Panc1 (cell line): Measurements from ENCODE around the gene KLF12. TPM values are rescaled to one million over a fixed set of nuclear protein-coding genes. Genes with fewer than 3 reads are reported as not detected.

ENCODE experiments used
- ATAC-seq: fragments of 200-7000 bp; cut with Tn5 transposase; 2 replicates; pipeline ENCODE4 v1.9.1; 2020; ENCODE audit warnings: mild to moderate bottlenecking, moderate library complexity
- BruUV-seq: library from RNA; stranded (reverse); fragments of 400-500 nt; replicated peaks from 2 replicates; lab custom pipeline; 2021; lab: Mats Ljungman, UMichigan
- CTCF ChIA-PET: fragments of 300-600 bp; sonication (Branson Sonifier 250); formaldehyde crosslinking; loops from one replicate; lab custom pipeline; 2022; ENCODE audit warnings: antibody characterized with exemption; lab: Charles Lee
- POLR2A ChIA-PET: fragments of 300-600 bp; sonication (Branson Sonifier 250); formaldehyde crosslinking; loops from one replicate; lab custom pipeline; 2022; ENCODE audit warnings: antibody characterized with exemption; lab: Charles Lee
- DNase-seq: peaks from one replicate; pipeline ENCODE4 v3.0.0-alpha.2; 2010; ENCODE audit warnings: low read depth, low spot score
- H3K27ac ChIP-seq: 2 replicates; pipeline ENCODE4 v1.5.1; 2011; ENCODE audit warnings: mild to moderate bottlenecking, low read length, inconsistent platforms
- H3K27me3 ChIP-seq: fragments of 200-500 bp; sonication (Bioruptor generic); 2 replicates; pipeline ENCODE4 v1.6.0; 2014; ENCODE audit warnings: low read length, inconsistent platforms; ENCODE audit not compliant: control insufficient read depth, insufficient read depth
- H3K36me3 ChIP-seq: fragments of 200-500 bp; sonication (Bioruptor generic); 2 replicates; pipeline ENCODE4 v1.5.1; 2014; ENCODE audit warnings: inconsistent platforms, mild to moderate bottlenecking, low read length, moderate library complexity; ENCODE audit not compliant: control insufficient read depth, insufficient read depth
- H3K4me1 ChIP-seq: 2 replicates; pipeline ENCODE4 v1.5.1; 2011; ENCODE audit warnings: inconsistent platforms, mild to moderate bottlenecking, low read length, moderate library complexity; ENCODE audit not compliant: control insufficient read depth, insufficient read depth
- H3K4me3 ChIP-seq, 2 experiments: 2 replicates each; pipeline ENCODE4 v1.5.1; 2011 to 2012; ENCODE audit warnings: low read depth in 2 of 2, low read length in 2 of 2, mild to moderate bottlenecking in 2 of 2, inconsistent platforms in 1 of 2, moderate library complexity in 1 of 2
- H3K9me3 ChIP-seq: fragments of 200-500 bp; sonication (Bioruptor generic); 2 replicates; pipeline ENCODE4 v1.5.1; 2014; ENCODE audit warnings: low read depth, mild to moderate bottlenecking, inconsistent platforms, low read length, moderate library complexity; ENCODE audit not compliant: control insufficient read depth, insufficient read depth
- CTCF ChIP-seq: fragments of 450-650 bp; IDR thresholded peaks from 2 replicates; pipeline ENCODE4 v1.5.1; 2017; ENCODE audit warnings: mild to moderate bottlenecking
- POLR2AphosphoS5 ChIP-seq: IDR thresholded peaks from 2 replicates; pipeline ENCODE4 v1.6.1; 2012; ENCODE audit warnings: mild to moderate bottlenecking, low read depth, low read length, moderate library complexity
- REST ChIP-seq, 2 experiments: IDR thresholded peaks; 2 replicates each; pipeline ENCODE4 v1.6.1; 2011 to 2012; ENCODE audit warnings: low read depth in 2 of 2, control low read depth in 1 of 2, low read length in 1 of 2, mild to moderate bottlenecking in 1 of 2, moderate library complexity in 1 of 2; ENCODE audit not compliant: insufficient read depth in 1 of 2
- SIN3A ChIP-seq: IDR thresholded peaks from 2 replicates; pipeline ENCODE4 v1.6.1; 2012; ENCODE audit warnings: low read depth, mild to moderate bottlenecking, low read length, moderate library complexity, borderline replicate concordance; ENCODE audit not compliant: insufficient read depth
- TCF7L2 ChIP-seq: IDR thresholded peaks from 2 replicates; pipeline ENCODE4 v1.6.1; 2011; ENCODE audit warnings: mild to moderate bottlenecking, low read depth, low read length, inconsistent platforms
- in situ Hi-C: cut with HindIII; loops from 2 replicates; pipeline ENCODE4 v1.10.0; 2016; ENCODE audit warnings: low sequenced_read_pairs, low pct_unique_long_range_greater_than_20kb
- intact Hi-C: fragments of 100-400 bp; cut with micrococcal nuclease; formaldehyde crosslinking; loops from one replicate; pipeline ENCODE4 v1.10.0; 2022; ENCODE audit not compliant: unreplicated experiment
- total RNA-seq: library from RNA; stranded (reverse); gene quantifications from one replicate; pipeline ENCODE4 v1.2.1, GENCODE V29; 2021; ENCODE audit not compliant: unreplicated experiment

The KLF12 gene
- total RNA-seq, 1 experiment from 2014 or later = 4.2 TPM

GRCh38 chr13:74154981-74155380 lies 20.8 kb upstream of the KLF12 start:
- Histone ChIP-seq H3K4me1 (no peaks in the 10 kb centered on the region), H3K36me3 (no peaks in the 10 kb centered on the region), H3K27me3 (no peaks in the 10 kb centered on the region), H3K27ac (no peak overlapping the region), H3K9me3 (no peaks in the 10 kb centered on the region), H3K4me3 (no peak overlapping the region)
- ATAC-seq = no peak
- POLR2A ChIA-PET = no interaction called here
- DNase-seq = no peak
- no TSS peak for BruUV-seq
- CTCF ChIA-PET = no interaction called here
- TF ChIP-seq POLR2AphosphoS5 (no peak), TCF7L2 (no peak), REST (IDR thresholded peaks at IDR 0.05; ENCODE audit: insufficient read depth in 1 of 2, low read depth in 2 of 2, low read length in 1 of 2) (no peak), SIN3A (no peak), CTCF (no peak)
- in situ Hi-C loops = no loop called here
- intact Hi-C loops = no loop called here

- Histone ChIP-seq H3K27me3 (no peaks in the 10 kb centered on the region), H3K4me1 (no peaks in the 10 kb centered on the region), H3K4me3 (no peak overlapping the region), H3K9me3 (no peaks in the 10 kb centered on the region), H3K27ac (no peak overlapping the region), H3K36me3 (no peaks in the 10 kb centered on the region)
- no peak for TF ChIP-seq TCF7L2
- no TSS peak for BruUV-seq
- POLR2A ChIA-PET = no interaction called here
- intact Hi-C loops = no loop called here
- ATAC-seq (no peak), DNase-seq (no peak)
- CTCF ChIA-PET = no interaction called here
- in situ Hi-C loops = no loop called here
Observed at GRCh38 chr13:74153316-74153715, 19.1 kb upstream of the KLF12 start.

GRCh38 chr13:74151859-74152258 lies 17.7 kb upstream of the KLF12 start:
- no TSS peak for BruUV-seq
- TF ChIP-seq SIN3A (no peak), POLR2AphosphoS5 (no peak), REST (IDR thresholded peaks at IDR 0.05; ENCODE audit: insufficient read depth in 1 of 2, low read depth in 2 of 2, low read length in 1 of 2) (no peak), TCF7L2 (no peak), CTCF (no peak)
- intact Hi-C loops = no loop called here
- Histone ChIP-seq H3K4me3 (no peak overlapping the region), H3K27ac (no peak overlapping the region), H3K9me3 (no peaks in the 10 kb centered on the region), H3K4me1 (no peaks in the 10 kb centered on the region), H3K27me3 (no peaks in the 10 kb centered on the region), H3K36me3 (no peaks in the 10 kb centered on the region)
- in situ Hi-C loops = no loop called here
- no peak for DNase-seq
- ChIA-PET POLR2A (no interaction called here), CTCF (no interaction called here)
- ATAC-seq = no peak
